GM12864 (cell line): ENCODE measurements around the gene OR51G1.

Experiments used
- DNase-seq: peaks from one replicate; pipeline ENCODE4 v3.0.0-alpha.2; 2011; ENCODE audit warnings: low read depth
- H3K4me3 ChIP-seq: 2 replicates; pipeline ENCODE4 v1.5.1; 2011; ENCODE audit warnings: mild to moderate bottlenecking, low read depth, low read length, control low read depth
- TF ChIP-seq, protein P1 (sequence below): IDR thresholded peaks from 2 replicates; pipeline ENCODE4 v1.5.1; 2011; ENCODE audit warnings: low read depth, mild to moderate bottlenecking, moderate library complexity, low read length, control low read depth, inconsistent platforms; ENCODE audit errors: missing control alignments

The OR51G1 gene

DNA sequence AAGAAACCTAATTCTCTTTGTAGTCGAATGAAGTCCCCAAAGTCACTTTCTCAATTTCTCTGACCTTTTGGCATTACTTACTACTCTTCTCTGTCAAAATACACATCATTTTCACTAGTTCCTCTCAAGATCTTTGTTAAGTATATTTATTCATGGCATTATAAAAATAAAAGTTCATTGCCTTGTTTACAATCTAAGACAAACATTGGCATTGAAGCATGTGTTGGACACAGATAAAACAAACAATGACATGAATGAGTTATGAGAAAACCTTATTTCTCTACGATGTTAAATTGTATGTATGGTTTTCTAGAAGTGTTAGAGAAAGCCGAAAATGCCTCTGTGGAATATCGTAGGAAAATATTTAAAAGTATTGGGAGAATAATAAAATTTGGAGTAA, 8.6 kb upstream of the OR51G1 start:
- TF ChIP-seq, protein P1, sequence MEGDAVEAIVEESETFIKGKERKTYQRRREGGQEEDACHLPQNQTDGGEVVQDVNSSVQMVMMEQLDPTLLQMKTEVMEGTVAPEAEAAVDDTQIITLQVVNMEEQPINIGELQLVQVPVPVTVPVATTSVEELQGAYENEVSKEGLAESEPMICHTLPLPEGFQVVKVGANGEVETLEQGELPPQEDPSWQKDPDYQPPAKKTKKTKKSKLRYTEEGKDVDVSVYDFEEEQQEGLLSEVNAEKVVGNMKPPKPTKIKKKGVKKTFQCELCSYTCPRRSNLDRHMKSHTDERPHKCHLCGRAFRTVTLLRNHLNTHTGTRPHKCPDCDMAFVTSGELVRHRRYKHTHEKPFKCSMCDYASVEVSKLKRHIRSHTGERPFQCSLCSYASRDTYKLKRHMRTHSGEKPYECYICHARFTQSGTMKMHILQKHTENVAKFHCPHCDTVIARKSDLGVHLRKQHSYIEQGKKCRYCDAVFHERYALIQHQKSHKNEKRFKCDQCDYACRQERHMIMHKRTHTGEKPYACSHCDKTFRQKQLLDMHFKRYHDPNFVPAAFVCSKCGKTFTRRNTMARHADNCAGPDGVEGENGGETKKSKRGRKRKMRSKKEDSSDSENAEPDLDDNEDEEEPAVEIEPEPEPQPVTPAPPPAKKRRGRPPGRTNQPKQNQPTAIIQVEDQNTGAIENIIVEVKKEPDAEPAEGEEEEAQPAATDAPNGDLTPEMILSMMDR: no peak
- no peak for DNase-seq
- H3K4me3 ChIP-seq: no peak overlapping the region

- TF ChIP-seq, protein P1: no peak
- H3K4me3 ChIP-seq: no peak overlapping the region
- no peak for DNase-seq
Measured at GRCh38 chr11:4926608-4927007, 2.5 kb upstream of the OR51G1 start.

DNA sequence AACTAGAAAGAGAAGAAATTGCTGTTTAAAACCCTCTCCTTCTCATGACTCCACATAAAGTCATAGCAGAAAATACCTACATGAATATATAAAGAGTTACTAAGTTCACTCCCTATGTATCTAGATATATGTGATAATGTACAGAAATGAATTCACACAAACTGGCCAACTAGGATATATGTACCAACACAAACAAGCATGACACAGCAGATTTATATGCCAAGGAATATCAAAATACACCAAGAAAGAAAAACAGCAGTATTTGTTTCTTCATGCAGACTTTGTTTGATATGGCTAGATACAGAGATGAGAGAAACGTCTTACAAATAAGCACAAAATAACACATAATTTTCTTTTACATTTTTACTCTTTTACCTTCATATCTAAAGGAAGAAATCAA, 1.8 kb downstream of the OR51G1 start:
- no peak for DNase-seq
- TF ChIP-seq, protein P1: no peak
- H3K4me3 ChIP-seq: no peak overlapping the region

GRCh38 chr11:4921796-4922195, 2.3 kb downstream of the OR51G1 start:
- H3K4me3 ChIP-seq: no peak overlapping the region
- no peak for DNase-seq
- TF ChIP-seq, protein P1: no peak

DNA sequence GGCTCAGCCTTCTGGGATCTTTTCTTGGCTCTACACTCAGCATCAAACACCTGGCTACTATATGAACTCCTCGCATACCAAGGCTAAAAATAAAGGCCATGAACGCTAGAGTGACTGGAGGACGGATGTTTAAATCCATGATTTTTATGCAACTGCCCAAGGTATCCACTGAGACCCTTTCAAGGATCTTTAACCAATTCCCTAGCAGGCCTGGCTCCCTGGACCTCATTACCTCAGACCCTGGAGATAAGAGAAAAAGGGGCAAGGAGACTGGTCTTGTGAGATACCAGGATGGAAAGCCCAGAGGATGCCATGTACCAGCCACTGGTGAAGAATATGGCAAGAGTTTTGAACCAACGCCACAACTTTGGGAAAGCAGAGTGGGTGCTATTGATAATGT, 4.9 kb downstream of the OR51G1 start, which contains the start of gene OR51G2:
OR51G2 (minus strand) TSS at position 101 of the 400 bp plus-strand sequence. CDS start 3,687 bp downstream, outside the sequence.
- TF ChIP-seq, protein P1: no peak
- no peak for DNase-seq
- no peak within 1 kb of the TSS for H3K4me3 ChIP-seq

- TF ChIP-seq, protein P1: no peak
- DNase-seq: no peak
- no peak overlapping the region for H3K4me3 ChIP-seq
Measured at GRCh38 chr11:4916581-4916980, 7.6 kb downstream of the OR51G1 start.

GRCh38 chr11:4903484-4903883, 20.7 kb downstream of the OR51G1 start, which contains the start of gene OR51A7:
OR51A7 (plus strand) TSS chr11:4903783; CDS start chr11:4907370, 3,587 bp downstream.
- no peak within 1 kb of the TSS for H3K4me3 ChIP-seq
- TF ChIP-seq, protein P1: no peak
- DNase-seq: no peak
